GM18505 (cell line): ENCODE results near the gene KIF16B.
"Not testable (repeated sequence)": the region's sequence is repeated elsewhere in the genome, so short reads cannot be mapped to it uniquely, and the experiment has no call there.

Source experiments
- ATAC-seq: cut with Tn5 transposase; IDR thresholded peaks from one replicate; pipeline ENCODE4 v1.9.1; 2021; ENCODE audit not compliant: unreplicated experiment
- POLR2A ChIP-seq: IDR thresholded peaks from 4 replicates; pipeline ENCODE4 v1.6.1; 2011; ENCODE audit warnings: borderline replicate concordance; ENCODE audit not compliant: insufficient read depth, insufficient read length; ENCODE audit errors: extremely low read depth

The KIF16B gene

GRCh38 chr20:16246870-16247269 lies 326.4 kb downstream of the KIF16B start:
- TF ChIP-seq POLR2A: no peak
- no peak for ATAC-seq

DNA sequence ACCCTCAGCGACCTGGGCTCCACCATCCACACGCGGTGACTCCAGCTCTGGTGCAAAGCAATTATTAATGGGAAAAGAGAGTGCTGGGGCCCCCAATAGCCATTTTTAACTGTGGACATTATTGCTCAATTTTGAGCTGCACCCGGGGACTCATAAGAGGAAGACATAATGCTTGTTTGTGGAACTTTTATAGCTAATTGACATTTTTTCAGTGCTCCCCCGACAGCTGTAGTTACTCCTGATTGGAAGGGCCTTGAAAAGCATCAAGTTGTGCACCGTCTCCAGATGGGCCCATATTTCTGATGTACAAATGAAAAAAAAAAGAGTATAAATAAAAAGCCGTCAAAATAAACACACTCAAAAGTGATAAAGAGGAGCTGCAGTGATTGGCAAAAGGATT lies 327.0 kb downstream of the KIF16B start:
- ATAC-seq: no peak
- TF ChIP-seq POLR2A: no peak

- ATAC-seq: no peak
- no peak for TF ChIP-seq POLR2A
Observed at GRCh38 chr20:16245879-16246278, 327.4 kb downstream of the KIF16B start.

DNA sequence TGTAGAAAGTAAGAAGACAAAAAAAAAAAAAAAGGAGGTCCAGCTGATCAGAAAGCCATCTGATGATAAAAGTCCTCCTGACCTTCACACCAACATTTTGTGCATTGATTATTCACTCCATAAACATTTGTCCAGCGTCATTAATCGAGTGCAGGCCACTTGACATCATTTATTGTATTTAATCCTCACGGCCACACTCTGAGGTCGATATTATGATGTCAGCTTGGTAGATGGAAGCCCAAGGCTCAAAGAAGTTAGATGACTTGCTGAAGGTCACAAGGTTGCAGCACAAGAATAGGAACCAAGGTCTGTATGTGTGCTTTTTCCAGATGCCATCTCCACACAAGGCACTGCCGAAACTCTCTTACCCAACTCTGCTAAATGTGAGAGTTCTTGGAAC lies 328.4 kb downstream of the KIF16B start:
- ATAC-seq: no peak
- no peak for TF ChIP-seq POLR2A

DNA sequence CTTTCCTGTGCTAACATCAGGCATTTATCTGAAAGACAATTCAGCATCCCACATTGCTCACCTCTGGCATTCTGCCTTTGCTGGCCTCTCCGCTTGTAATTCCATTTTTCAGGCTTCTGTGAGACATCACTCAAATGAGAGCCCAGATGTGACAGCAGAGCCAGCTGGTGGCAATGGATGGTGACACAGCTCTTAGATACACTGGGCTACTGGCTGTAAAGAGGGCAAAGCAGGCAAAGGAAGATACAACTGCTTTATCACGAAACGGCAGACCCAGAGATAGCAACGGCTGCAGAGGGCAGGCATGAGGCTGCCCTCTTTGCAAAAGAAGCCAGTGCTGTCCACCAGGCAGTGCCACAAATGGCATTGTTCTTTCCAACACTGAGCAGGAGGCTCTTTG lies 329.8 kb downstream of the KIF16B start:
- TF ChIP-seq POLR2A: no peak
- ATAC-seq: no peak

GRCh38 chr20:16241911-16242310 lies 331.3 kb downstream of the KIF16B start:
- TF ChIP-seq POLR2A: no peak
- ATAC-seq: no peak

DNA sequence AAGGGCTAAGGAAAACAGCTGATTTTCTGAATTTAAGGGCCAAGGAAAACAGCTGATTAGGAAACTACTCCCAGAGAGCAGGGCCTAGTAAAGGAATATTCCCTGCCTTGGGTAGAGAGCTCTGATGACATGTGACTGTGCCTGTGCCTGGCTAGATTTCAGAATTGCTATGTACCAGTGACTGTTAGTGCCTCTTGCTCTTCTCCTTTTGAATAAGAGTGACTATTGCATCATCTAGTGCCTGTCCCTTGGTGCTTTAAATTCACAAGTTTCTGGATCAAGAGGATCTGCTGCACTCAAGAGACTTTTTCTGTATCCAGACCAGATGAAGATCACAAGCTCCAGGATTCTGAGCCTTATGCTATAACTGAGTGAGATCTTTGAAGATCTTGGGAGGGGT lies 332.9 kb downstream of the KIF16B start:
- ATAC-seq: no peak

GRCh38 chr20:16236589-16237241 lies 336.5 kb downstream of the KIF16B start:
- no peak for ATAC-seq
- no peak for TF ChIP-seq POLR2A

More for the DNA sequence above, 332.9 kb downstream of the KIF16B start:
- no peak for TF ChIP-seq POLR2A

- ATAC-seq: no peak
- no peak for TF ChIP-seq POLR2A
Observed at GRCh38 chr20:16230402-16230801, 342.8 kb downstream of the KIF16B start.

GRCh38 chr20:16229813-16230212 lies 343.4 kb downstream of the KIF16B start:
- no peak for ATAC-seq
- no peak for TF ChIP-seq POLR2A

DNA sequence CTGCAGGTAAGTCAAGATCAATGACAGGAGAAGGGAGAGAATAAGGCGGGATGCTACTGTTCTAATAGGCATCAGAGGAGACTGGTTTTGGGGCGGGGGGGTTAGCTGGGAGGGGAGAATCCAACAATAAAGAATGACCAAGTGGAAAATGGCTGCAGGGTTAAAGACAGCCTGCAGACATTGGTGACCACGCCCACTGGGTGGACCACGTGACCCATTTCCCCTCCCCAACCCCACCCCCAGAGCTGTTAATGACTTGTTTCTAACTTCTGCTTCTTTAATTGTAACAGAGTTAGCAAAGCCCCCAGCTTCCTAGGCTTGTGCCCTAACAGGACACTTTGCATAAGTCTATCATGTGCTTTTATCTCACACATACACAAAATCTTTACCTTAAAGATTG lies 344.5 kb downstream of the KIF16B start:
- no peak for ATAC-seq
- TF ChIP-seq POLR2A: no peak

DNA sequence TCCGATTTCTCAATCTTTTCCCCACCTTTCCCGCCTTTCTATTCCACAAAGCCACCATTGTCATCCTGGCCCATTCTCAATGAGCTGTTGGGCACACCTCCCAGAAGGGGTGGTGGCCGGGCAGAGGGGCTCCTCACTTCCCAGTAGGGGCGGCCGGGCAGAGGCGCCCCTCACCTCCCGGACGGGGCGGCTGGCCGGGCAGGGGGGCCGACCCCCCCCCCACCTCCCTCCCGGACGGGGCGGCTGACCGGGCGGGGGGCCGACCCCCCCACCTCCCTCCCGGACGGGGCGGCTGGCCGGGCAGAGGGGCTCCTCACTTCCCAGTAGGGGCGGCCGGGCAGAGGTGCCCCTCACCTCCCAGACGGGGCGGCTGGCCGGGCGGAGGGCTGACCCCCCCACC lies 346.3 kb downstream of the KIF16B start:
- not testable (repeated sequence) for ATAC-seq

- ATAC-seq: no peak
- TF ChIP-seq POLR2A: no peak
Observed at GRCh38 chr20:16224836-16225235, 348.4 kb downstream of the KIF16B start.

DNA sequence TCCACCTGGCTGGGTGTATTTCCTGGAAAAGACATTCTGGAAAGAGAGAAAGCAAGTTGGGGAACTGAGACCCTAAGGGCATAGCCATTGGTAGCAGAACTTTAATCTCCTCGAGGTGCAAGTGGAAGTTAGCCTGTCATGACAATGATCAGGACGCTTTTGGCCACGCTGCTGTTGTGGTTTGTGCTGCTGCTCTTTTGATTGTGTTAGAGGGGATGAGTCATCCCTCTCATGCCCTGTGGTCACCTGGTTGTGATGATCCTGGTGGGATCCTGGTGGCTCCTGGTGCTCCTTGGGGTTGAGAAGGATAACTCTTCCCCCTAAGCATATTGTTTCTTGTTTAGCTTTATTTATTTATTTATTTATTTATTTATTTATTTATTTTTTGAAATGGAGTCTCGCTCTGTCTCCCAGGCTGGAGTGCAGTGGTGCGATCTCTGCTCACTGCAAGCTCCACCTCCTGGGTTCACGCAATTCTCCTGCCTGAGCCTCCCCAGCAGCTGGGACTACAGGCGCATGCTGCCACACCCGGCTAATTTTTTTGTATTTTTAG lies 350.3 kb downstream of the KIF16B start:
- no peak for ATAC-seq
- no peak for TF ChIP-seq POLR2A
